ENCODE measurements around the gene PRLH. TPM values are rescaled to one million over a fixed set of nuclear protein-coding genes. Genes with fewer than 3 reads are reported as not detected.

Gene PRLH
- total RNA-seq, 1 experiment from 2014 or later, result not detected

DNA sequence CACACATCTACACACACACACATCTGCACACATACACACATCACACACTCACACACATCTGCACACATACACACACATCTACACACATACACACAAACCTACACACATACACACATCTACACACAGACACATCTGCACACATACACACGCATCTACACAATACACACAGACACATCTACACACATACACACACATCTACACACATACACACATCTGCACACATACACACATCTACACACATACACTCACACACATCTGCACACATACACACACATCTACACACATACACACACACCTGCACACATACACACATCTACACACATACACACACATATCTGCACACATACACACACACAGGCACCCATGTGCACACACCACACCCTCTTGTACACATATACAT lies 400 bp upstream of the PRLH start:
- no peaks in the 10 kb centered on the region for H3K27me3 ChIP-seq
- no peaks in the 10 kb centered on the region for H3K36me3 ChIP-seq
- no peak for DNase-seq
- no peaks in the 10 kb centered on the region for H3K4me1 ChIP-seq
- no peak overlapping the region for H3K27ac ChIP-seq
- H3K4me3 ChIP-seq, result no peak overlapping the region
- H3K9me3 ChIP-seq (replicated peaks), result peaks cover 10% of the 10 kb centered on the region

DNA sequence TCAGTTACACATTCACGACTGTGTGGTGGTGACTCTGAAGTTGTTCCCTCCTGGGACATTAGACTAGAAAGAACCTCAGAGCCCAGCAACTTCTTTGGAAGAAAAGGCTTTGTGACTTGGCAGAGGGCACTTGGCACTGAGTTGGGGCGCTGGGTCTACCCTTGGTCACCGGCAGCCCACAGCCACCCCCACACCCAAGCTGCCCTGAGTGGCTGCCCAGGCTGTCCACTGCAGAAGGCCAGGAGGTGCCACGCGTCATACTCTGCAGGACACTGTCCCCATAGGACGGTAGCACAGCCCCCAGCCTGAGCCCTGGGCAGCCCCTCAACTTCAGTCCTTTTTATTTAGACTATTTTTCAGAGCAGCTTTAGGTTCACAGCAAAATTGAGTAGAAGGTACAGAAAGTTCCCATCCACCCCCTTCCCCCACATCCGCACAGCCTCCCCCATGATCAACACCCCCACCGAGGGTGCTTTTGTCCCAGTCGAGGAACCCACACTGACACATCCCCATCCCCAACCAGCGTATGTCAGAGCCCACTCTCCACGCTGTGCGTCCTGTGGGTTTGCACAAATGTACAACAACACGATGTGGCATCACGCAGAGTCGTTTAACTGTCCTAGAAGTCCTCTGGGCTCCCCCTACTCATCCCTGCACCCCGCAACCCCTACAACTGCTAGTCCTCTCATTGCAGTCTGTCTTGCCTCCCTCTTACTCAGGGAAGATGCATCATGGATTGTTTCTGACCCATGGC lies 1.1 kb downstream of the PRLH start:
- H3K27ac ChIP-seq, result no peak overlapping the region
- no peak for DNase-seq
- H3K4me3 ChIP-seq, result no peak overlapping the region
- no peaks in the 10 kb centered on the region for H3K27me3 ChIP-seq
- peaks cover 4% of the 10 kb centered on the region for H3K4me1 ChIP-seq
- no peaks in the 10 kb centered on the region for H3K36me3 ChIP-seq
- H3K9me3 ChIP-seq (replicated peaks), result peaks cover 10% of the 10 kb centered on the region

DNA sequence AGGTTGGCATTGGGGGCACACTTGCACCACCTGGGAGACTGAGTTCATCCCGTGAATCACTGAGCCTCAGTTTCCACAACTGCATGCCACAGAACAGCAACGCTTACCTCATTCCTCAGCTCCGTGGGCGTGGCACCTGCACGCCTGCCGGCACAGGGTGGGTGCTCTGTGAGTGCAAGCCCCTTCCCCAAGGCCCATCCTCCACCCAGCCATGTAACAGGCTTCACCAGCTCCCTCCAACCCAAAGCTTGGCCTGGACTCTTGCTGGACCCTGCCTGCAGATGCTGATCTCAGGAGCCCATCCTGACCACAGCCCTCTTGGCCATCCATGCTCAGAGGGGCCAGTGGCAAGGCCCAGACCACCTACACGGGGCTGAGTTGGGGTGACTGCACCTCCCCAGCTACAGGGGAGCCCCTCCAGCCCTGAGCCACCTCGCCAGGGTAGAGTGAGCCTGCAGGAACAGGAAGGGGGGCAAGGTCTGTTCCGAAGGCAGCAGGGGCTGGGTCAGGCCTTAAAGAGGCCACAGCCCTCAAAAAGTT lies 1.8 kb downstream of the PRLH start:
- peaks cover 10% of the 10 kb centered on the region for H3K9me3 ChIP-seq (replicated peaks)
- H3K4me1 ChIP-seq, result peaks cover 8% of the 10 kb centered on the region
- no peaks in the 10 kb centered on the region for H3K36me3 ChIP-seq
- H3K27me3 ChIP-seq, result no peaks in the 10 kb centered on the region
- H3K4me3 ChIP-seq, result no peak overlapping the region
- no peak for DNase-seq
- H3K27ac ChIP-seq, result no peak overlapping the region

DNA sequence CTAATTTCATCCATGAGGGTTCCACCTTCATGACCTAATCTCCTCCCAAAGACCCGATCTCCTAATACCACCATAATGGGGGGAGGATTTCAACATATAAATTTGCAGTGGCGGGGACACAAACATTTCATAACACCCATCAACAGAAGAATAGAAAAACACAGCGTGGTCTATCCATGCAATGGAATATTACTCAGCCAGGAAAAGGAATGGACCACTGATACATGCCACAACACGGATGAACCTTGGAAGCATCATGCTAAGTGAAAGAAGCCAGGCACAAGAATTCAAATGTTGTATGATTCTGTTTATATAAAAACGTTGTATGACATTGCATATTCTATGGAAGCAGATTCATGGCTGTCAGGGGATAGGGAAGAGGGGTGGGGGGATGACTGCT lies 2.7 kb downstream of the PRLH start:
- Histone ChIP-seq H3K4me1 (peaks cover 8% of the 10 kb centered on the region), H3K9me3 (replicated peaks) (peaks cover 10% of the 10 kb centered on the region), H3K36me3 (no peaks in the 10 kb centered on the region), H3K27ac (no peak overlapping the region), H3K27me3 (no peaks in the 10 kb centered on the region), H3K4me3 (no peak overlapping the region)
- no peak for DNase-seq

DNA sequence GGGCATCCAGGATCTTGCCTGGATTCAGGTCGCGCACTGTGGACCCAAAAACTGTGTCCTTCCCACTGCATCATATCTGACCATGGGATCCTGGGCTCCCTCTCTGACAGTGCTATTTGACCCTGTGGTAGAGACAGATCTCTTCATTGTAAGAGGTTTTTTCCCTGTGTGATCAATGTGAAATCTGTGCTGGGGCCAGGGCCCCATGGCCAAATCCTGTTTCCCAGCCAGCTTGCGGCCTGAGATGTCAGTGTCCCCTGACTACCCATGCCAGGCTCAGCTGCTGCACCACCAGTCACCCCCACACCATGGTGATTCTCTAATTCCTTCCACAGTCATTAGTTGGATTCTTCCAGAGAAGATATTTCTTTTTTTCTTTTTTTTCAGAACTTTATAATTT lies 3.5 kb downstream of the PRLH start:
- Histone ChIP-seq H3K4me1 (peaks cover 8% of the 10 kb centered on the region), H3K36me3 (no peaks in the 10 kb centered on the region), H3K9me3 (replicated peaks) (peaks cover 10% of the 10 kb centered on the region), H3K27me3 (no peaks in the 10 kb centered on the region), H3K27ac (no peak overlapping the region), H3K4me3 (no peak overlapping the region)
- no peak for DNase-seq

DNA sequence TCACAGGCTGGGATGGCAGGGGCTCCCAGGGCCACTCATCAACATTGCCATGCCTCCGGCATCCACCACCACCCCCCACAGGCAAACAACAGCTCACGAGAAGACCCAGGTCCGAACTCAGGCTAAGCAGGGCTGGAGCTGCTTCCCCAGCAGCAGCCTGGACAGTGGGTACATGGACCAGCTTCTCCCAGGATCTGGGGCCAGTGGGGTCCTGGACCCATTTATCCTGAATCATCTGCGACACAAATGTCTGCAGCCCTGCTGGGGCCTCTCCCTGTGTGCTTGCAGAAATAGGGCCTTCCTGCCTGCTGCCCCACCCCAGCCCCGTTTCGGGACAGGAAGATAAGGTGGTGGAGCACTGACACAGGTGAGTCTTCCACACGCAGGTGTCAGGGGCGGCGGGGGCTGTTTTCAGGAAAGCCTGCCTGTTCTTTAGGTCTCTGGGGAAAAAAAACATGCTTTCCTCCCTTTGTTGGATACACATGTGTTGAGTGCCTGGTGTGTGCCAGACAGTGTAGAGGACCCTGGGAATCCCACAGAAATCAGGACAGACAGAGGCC lies 4.5 kb downstream of the PRLH start:
- Histone ChIP-seq H3K27ac (no peak overlapping the region), H3K9me3 (replicated peaks) (peaks cover 3% of the 10 kb centered on the region; the same call in 1 of the 2 replicates), H3K27me3 (no peaks in the 10 kb centered on the region), H3K4me1 (peaks cover 11% of the 10 kb centered on the region), H3K4me3 (no peak overlapping the region), H3K36me3 (no peaks in the 10 kb centered on the region)
- no peak for DNase-seq

DNA sequence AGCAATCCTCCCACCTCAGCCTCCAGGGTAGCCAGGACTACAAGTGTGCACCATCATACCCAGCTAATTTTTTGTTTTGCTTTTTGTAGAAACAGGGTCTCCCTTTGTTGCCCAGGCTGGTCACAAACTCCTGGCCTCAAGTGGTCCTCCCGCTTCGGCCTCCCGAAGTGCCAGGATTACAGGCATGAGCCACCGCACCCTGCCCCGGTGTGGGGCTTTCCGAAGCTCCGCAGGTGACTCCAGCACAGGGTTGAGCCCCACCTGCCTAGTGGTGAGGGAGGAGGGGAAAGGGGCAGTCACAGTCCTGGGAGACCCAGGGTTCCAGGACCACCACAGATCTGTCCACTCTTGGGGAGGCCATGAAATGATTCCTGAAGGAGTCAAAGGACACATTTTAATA lies 5.2 kb downstream of the PRLH start:
- Histone ChIP-seq H3K9me3 (replicated peaks) (no peaks in the 10 kb centered on the region), H3K36me3 (no peaks in the 10 kb centered on the region), H3K4me3 (no peak overlapping the region), H3K27me3 (no peaks in the 10 kb centered on the region), H3K27ac (no peak overlapping the region), H3K4me1 (peaks cover 16% of the 10 kb centered on the region)
- DNase-seq, result no peak

DNA sequence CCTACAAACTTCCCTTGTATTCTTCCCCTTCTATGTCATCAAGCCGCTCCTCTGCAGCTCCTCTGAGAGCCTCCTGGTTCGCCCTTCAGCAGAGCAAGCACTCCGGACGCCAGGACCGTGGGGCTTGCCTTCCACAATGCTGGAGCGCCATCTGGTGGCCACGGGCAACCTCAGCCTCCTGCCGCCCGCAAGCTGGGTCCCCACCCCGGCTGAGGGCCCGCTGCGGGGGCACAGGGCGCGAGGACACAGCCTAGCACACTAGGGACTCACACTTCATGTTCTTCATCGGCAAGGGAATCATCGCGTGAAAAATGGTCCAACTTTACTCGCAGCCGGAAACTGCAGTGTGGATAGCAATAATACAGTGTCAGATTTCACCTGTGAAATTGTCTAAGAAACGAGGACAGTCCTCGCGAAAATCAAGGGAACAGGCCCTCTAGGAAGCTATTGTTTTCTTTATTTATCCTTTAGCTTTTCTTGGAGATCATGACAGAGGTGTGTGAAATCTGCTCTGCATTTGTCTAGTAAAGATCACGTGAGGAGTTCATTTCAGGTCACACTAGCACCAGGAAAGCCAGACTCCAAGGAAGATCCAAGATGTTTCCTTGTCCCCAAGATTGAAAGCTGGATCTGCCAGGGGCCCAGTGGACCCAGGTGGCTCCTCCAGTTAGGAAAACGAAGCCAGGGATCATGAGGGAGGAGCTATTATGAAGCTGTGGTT lies 5.8 kb downstream of the PRLH start:
- peaks cover 16% of the 10 kb centered on the region for H3K4me1 ChIP-seq
- H3K36me3 ChIP-seq, result no peaks in the 10 kb centered on the region
- H3K27me3 ChIP-seq, result no peaks in the 10 kb centered on the region
- DNase-seq, result peak; percentile 91 to 94
- H3K27ac ChIP-seq, result no peak overlapping the region
- no peaks in the 10 kb centered on the region for H3K9me3 ChIP-seq (replicated peaks)
- H3K4me3 ChIP-seq, result peak overlapping the region; percentile 27

DNA sequence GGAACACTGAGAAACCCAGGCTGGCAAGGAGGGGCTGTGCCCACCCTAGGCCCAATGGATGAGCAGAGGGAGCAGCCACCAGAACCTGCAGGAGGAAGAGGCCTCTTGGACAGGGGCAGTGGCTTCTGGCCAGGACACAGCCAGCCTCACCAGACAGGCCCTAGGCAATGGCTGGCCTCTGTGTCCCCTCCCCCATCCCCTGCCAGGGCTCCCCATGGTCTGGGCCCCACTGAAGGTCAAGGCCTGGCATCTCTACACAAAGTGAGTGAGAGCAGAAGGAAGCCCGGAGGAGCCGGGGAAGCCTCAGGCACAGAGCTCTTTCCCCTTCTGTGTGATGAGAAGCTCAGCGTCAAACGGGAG lies 6.3 kb downstream of the PRLH start:
- H3K36me3 ChIP-seq, result no peaks in the 10 kb centered on the region
- DNase-seq, result no peak
- H3K4me1 ChIP-seq, result peaks cover 16% of the 10 kb centered on the region
- no peaks in the 10 kb centered on the region for H3K9me3 ChIP-seq (replicated peaks)
- H3K27ac ChIP-seq, result no peak overlapping the region
- H3K4me3 ChIP-seq, result no peak overlapping the region
- no peaks in the 10 kb centered on the region for H3K27me3 ChIP-seq

DNA sequence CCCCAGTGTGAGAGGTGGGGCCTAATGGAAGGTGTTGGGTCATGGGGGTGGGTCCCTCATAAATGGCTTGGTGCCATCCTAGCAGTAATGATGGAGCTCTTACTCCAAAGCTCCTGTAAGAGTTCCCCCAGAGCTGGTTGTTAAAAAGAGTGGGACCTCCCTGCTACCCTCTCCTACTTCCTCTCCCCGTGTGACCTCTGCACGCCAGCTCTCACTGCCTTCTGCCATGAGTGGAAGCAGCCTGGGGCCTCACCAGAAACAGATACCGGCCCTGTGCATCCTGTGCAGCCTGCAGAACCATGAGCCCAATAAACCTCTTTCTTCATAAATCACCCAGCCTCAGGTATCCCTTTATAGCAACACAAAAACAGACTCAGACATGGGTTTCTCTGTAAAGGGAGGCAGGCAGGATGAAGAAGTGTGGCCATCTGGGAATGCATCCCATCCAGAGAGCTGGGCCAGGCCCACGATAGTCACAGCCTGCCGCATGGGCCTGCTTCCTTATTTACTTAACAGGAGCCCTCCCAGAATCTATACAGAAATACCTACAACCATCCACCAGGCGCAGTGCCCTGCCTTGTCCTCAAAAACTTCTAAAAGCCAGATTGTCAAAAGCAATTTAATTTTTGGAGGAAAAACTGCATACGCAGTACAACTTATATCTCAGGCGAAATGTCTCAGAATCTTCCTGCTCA lies 7.5 kb downstream of the PRLH start:
- H3K27ac ChIP-seq, result no peak overlapping the region
- no peaks in the 10 kb centered on the region for H3K9me3 ChIP-seq (replicated peaks)
- DNase-seq, result no peak
- H3K27me3 ChIP-seq, result no peaks in the 10 kb centered on the region
- no peak overlapping the region for H3K4me3 ChIP-seq
- H3K36me3 ChIP-seq, result no peaks in the 10 kb centered on the region
- H3K4me1 ChIP-seq, result peaks cover 16% of the 10 kb centered on the region

DNA sequence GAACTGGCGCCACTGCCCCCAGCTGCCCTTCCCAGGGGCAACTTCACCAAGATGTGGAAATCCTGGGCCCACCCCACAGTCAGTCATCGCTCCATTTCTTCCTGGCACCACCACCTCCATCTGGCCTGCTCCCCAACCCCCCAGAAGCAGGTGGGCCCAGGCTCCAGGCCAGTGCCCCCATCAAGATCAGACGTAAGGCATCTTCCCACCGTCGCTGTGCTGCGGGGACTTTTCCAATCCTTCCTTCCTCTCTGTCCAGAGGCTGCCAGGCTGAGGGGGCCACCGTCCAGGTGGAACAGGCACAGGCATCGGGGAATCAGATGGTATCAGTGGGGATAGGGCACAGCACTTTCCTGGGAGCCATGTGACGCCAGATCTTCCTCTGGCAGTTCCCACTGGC lies 8.1 kb downstream of the PRLH start:
- H3K36me3 ChIP-seq, result no peaks in the 10 kb centered on the region
- no peak overlapping the region for H3K4me3 ChIP-seq
- no peak for DNase-seq
- peaks cover 16% of the 10 kb centered on the region for H3K4me1 ChIP-seq
- no peak overlapping the region for H3K27ac ChIP-seq
- no peaks in the 10 kb centered on the region for H3K9me3 ChIP-seq (replicated peaks)
- H3K27me3 ChIP-seq, result no peaks in the 10 kb centered on the region

DNA sequence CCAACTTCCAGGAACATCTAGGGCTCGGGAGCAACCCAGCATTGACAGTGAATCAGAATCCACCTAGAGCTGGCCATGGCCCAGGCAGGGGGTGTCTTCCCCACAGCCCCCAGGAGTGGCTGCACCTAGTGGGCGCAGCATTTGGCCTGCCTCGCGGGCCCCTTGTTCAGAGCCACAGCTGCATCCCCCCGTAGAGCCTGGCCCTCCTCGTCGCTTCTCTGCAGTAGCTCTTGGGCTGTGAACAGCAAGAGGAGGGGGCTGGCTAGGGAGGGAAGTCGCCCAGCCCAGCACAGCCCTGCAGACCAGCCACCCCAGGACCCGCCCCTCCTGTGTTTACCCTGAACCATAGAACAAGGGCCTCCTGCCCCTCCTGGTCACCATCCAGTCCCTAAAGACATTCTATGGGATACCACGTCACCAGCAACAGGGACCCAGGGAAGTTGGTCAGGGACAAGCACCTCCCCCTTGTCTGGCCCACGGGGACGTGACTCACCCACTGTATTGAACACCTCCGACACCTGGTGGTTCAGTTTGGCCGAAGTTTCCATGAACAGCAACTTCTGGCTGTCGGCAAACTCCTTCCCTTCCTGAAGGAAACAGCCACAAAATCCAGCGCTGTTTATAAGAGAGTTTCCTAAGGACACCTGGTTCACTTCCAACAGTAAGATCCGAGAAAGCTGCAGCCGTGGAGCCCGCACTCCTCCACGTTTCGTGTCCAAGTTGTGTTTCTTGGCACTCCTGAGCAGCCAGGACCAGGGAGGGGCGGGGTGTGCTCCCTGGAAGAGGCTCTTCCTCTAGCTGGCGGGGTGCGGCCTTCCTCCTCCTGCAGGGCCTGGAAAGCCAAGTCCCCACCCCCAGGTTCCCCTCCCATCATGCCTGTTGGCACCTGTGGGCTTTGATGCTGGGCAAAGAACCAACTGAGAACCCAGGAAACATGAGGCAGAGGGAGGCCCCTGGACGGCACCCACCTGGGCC lies 8.8 kb downstream of the PRLH start:
- no peak for DNase-seq
- H3K4me3 ChIP-seq, result no peak overlapping the region
- peaks cover 16% of the 10 kb centered on the region for H3K4me1 ChIP-seq
- no peaks in the 10 kb centered on the region for H3K27me3 ChIP-seq
- H3K9me3 ChIP-seq (replicated peaks), result no peaks in the 10 kb centered on the region
- H3K27ac ChIP-seq, result no peak overlapping the region
- no peaks in the 10 kb centered on the region for H3K36me3 ChIP-seq

DNA sequence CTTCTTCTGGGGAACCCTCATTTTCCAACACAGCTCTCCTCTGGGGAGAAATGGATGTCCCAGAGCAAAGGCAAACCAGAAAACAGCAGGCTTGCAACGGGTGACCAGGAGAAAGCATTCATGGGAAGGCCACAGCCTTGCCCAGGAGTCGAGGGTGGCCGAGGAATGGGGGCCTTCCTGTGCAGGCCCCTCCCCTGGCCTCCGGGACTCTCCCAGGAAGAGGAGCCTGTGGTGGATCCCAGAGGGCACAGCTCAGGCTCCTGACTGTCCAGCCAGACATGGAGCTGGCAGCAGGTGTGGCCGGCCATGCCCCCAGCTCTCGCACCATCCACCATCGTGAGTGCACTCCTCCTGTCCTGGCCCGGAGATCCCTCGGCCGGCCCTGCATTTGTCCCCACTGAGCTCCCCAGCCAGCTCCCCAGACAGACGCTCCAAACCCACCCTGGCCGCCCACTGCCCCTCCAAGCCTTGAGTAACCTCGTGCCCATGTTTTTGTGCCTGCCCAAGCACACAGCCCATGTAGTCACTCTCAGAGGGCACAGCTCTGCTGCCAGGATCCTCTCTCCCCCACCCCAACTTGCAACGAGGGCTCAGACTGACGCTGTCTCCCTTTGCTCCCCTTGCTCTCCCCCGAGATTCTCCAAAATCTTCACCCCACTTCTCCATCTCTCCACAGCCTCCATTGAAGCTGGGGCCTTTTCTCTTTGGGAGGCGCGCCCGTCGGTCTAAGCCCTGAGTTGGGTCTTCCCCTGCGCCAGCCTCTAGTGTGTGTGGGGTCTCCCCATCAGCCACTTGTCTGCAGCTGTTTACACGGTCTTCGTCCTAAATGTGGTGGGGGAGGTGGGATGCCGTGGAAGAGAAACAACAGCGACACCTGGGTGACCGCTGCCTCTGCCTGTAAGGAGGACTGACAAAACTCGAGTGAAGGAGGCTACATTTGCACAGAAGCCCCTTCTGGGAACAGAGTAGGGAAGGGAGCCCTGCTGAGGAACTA lies 9.8 kb downstream of the PRLH start:
- Histone ChIP-seq H3K9me3 (replicated peaks) (no peaks in the 10 kb centered on the region), H3K36me3 (no peaks in the 10 kb centered on the region), H3K27me3 (no peaks in the 10 kb centered on the region), H3K27ac (peak overlapping the region; percentile 20; the same call in 1 of the 2 replicates), H3K4me1 (peaks cover 16% of the 10 kb centered on the region), H3K4me3 (no peak overlapping the region)
- DNase-seq, result peak; percentile 73 to 76

All from SJCRH30 (cell line).